ENCODE measurements around the gene BRME1. TPM values are rescaled to one million over a fixed set of nuclear protein-coding genes. Genes with fewer than 3 reads are reported as not detected.
"Not testable (repeated sequence)": the region's sequence is repeated elsewhere in the genome, so short reads cannot be mapped to it uniquely, and the experiment has no call there.

BRME1 gene
- total and polyA plus RNA-seq, 3 donors from 2014 or later, result 17.8 to 48.9 (median 26.3) TPM

DNA sequence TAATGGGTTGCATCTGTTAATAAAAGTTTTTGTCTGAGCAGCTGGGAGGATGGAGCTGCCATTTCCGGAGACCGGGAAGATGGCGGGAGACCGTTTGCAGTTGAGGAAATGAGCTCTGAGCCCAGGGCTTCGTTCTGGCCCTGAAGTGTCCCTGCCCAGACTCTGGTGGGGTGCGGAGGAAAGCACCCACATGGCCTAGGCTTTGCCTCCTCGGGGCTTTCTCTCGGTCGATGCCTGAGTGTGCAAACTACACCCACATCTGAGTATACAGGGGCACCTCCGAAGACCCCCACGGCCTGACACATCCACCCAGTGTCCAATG is 44.6 kb downstream of the BRME1 start:
- H3K4me3 ChIP-seq, result peak overlapping the region in 1 of 2 donors; percentile 58
- WGBS, 2 donors, result 19 to 24% methylated on average over 5 to 11 of the region's 11 CpGs

DNA sequence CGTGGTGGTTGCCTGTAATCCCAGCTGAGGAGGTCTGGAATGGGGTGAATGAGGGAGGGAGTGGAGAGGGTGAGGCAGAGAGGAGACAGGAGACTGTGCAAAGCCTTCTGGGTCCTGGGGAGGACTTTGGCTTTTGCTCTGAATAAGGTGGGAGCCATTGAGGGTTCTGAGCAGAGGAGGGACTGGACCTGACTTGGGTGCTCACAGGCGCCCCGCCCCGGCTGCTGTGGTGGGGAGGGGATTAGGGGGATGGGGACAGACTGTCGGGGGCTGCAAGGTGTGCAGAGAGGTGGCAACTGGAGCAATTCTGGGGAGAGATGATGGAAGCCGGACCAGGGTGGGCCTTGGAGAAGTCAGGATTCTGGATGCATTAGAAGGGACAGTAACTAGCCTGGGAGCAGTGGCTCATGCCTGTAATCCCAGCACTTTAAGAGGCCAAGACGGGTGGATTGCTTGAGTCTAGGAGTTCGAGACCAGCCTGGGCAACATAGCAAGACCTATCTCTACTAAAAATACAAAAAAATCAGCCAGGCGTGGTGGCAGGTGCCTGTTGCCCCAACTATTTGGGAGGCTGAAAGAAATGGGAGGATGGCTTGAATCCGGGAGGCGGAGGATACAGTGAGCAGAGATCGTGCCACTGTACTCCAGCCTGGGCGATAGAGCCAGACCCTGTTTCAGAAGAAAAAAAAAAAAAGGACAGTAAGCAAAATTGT is 45.1 kb downstream of the BRME1 start:
- intact Hi-C loops (cut with DNase I; ENCODE audit: low total_unique reads), result loop anchor here (10.0 kb wide), 1 partner anchor 76 kb away; no protein-coding TSS in a partner anchor
- no peak for DNase-seq
- Histone ChIP-seq H3K4me1 (peaks cover 7% of the 10 kb centered on the region), H3K4me3 (peak overlapping the region in 1 of 2 donors; percentile 58), H3K27me3 (no peaks in the 10 kb centered on the region), H3K36me3 (ENCODE audit: low read depth, missing control alignments) (no peaks in the 10 kb centered on the region), H3K9me3 (no peaks in the 10 kb centered on the region), H3K27ac (peak overlapping the region in 1 of 2 donors; percentile 94)
- WGBS, 2 donors, result 73 to 78% methylated on average over 13 of the region's 13 CpGs
- TF ChIP-seq, protein P1, sequence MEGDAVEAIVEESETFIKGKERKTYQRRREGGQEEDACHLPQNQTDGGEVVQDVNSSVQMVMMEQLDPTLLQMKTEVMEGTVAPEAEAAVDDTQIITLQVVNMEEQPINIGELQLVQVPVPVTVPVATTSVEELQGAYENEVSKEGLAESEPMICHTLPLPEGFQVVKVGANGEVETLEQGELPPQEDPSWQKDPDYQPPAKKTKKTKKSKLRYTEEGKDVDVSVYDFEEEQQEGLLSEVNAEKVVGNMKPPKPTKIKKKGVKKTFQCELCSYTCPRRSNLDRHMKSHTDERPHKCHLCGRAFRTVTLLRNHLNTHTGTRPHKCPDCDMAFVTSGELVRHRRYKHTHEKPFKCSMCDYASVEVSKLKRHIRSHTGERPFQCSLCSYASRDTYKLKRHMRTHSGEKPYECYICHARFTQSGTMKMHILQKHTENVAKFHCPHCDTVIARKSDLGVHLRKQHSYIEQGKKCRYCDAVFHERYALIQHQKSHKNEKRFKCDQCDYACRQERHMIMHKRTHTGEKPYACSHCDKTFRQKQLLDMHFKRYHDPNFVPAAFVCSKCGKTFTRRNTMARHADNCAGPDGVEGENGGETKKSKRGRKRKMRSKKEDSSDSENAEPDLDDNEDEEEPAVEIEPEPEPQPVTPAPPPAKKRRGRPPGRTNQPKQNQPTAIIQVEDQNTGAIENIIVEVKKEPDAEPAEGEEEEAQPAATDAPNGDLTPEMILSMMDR (IDR thresholded peaks at IDR 0.05), result no peak
- TF ChIP-seq POLR2A (IDR thresholded peaks at IDR 0.05), result no peak

More for the DNA sequence above, 44.6 kb downstream of the BRME1 start:
- intact Hi-C loops (cut with DNase I; ENCODE audit: low total_unique reads), result loop anchor here (10.0 kb wide), 1 partner anchor 77 kb away; no protein-coding TSS in a partner anchor
- TF ChIP-seq, protein P1 (IDR thresholded peaks at IDR 0.05), result no peak
- no peak for TF ChIP-seq POLR2A (IDR thresholded peaks at IDR 0.05)
- Histone ChIP-seq H3K27ac (peak overlapping the region; percentile 74 to 94), H3K9me3 (no peaks in the 10 kb centered on the region), H3K36me3 (ENCODE audit: low read depth, missing control alignments) (no peaks in the 10 kb centered on the region), H3K4me1 (peaks cover 10% of the 10 kb centered on the region), H3K27me3 (no peaks in the 10 kb centered on the region)
- DNase-seq, result no peak

DNA sequence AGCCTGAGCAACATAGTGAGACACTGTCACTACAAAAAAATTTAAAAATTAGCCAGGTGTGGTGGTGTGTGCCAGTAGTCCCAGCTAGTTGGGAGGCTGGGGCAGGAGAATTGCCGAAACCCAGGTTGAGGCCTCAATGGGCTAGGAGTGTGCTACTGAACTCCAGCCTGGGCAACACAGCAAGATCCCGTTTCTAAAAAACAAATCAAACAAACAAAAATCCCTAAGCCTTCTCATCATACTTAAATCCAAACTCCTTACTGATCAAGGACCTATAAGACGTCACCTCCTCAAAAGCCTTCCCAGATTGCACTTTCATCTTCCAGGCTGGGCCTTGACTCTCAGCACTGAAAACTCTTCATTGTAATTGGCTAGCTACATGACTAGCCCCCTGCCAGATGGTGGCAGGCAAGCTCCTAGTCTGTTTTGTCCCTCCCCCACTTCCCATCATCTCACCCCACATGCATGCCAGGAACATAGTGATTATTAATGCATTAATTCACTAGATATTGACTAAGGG is 46.5 kb downstream of the BRME1 start:
- WGBS, 2 donors, result 94 to 98% methylated on average over 3 of the region's 3 CpGs
- TF ChIP-seq, protein P1 (IDR thresholded peaks at IDR 0.05), result no peak
- no peak for TF ChIP-seq POLR2A (IDR thresholded peaks at IDR 0.05)
- intact Hi-C loops (cut with DNase I; ENCODE audit: low total_unique reads), result no loop called here
- Histone ChIP-seq H3K4me1 (peaks cover 7% of the 10 kb centered on the region), H3K36me3 (ENCODE audit: low read depth, missing control alignments) (no peaks in the 10 kb centered on the region), H3K9me3 (no peaks in the 10 kb centered on the region), H3K27ac (no peak overlapping the region), H3K27me3 (no peaks in the 10 kb centered on the region), H3K4me3 (no peak overlapping the region)
- DNase-seq, result no peak

DNA sequence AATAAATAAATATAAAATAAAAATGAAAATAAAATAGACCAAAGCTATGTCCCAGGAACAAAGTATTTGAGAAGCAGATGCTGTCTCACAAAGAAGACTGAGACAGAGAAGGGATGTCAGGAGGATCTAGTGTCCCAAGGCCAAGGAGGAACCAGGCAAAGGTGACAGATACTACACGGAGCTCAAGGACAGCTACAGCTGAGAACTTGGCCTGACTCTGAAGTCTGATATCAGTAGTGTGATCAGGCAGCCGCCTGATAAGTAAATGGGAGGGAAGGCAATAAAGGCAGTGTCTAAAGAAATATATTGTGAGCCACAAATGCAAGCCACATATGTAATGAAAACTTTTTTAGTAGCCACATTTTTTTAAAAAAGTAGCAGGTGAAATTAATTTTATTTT is 49.4 kb downstream of the BRME1 start:
- Histone ChIP-seq H3K27me3 (no peaks in the 10 kb centered on the region), H3K4me1 (peaks cover 3% of the 10 kb centered on the region), H3K27ac (no peak overlapping the region), H3K4me3 (no peak overlapping the region), H3K36me3 (ENCODE audit: low read depth, missing control alignments) (no peaks in the 10 kb centered on the region), H3K9me3 (no peaks in the 10 kb centered on the region)
- intact Hi-C loops (cut with DNase I; ENCODE audit: low total_unique reads), result no loop called here
- WGBS, 2 donors, result 43 to 52% methylated on average over 2 of the region's 2 CpGs
- DNase-seq, result no peak
- TF ChIP-seq, protein P1 (IDR thresholded peaks at IDR 0.05), result no peak
- TF ChIP-seq POLR2A (IDR thresholded peaks at IDR 0.05), result no peak

DNA sequence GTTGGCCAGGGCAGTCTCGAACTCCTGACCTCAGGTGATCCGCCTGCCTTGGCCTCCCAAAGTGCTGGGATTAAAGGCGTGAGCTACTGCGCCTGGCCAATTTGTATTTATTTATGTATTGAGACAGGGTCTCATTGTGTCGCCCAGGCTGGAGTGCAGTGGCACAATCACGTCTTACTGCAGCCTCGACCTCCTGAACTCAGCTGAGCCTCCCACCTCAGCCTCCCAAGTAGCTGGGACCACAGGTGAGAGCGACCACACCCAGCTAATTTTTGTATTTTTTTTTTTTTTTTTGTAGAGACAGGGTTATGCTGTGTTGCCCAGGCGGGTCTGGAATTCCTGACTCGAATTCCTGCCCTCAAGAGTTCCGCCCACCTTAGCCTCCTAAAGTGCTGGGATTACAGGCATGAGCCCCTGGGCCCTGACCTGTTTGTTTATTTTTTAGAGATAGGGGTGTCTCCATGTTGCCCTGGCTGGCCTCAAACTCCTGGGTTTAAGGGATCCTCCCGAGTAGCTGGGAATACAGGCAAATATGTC is 53.7 kb downstream of the BRME1 start:
- intact Hi-C loops (cut with DNase I; ENCODE audit: low total_unique reads); H3K4me3 ChIP-seq; H3K27ac ChIP-seq; H3K27me3 ChIP-seq; H3K36me3 ChIP-seq (ENCODE audit: low read depth, missing control alignments); DNase-seq; H3K9me3 ChIP-seq: not testable (repeated sequence)
- 85 to 86% methylated on average over 12 of the region's 12 CpGs for WGBS, 2 donors
- peaks cover 21% of the 10 kb centered on the region for H3K4me1 ChIP-seq

DNA sequence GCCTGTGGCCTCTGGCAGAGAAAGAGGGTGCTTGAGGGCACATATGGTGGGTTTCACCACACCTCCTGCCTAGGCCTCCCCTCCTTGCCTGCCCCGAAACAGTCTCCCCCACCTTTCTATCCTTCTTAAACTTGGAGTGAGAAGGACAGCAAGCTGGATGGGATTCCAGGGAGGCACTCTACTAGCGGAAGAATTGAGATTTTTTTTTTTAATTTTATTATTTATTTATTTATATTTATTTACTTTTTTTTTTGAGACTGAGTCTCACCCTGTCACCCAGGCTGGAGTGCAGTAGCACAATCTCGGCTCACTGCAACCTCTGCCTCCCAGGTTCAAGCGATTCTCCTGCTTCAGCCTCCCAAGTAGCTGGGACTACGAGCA is 54.2 kb downstream of the BRME1 start:
- intact Hi-C loops (cut with DNase I; ENCODE audit: low total_unique reads); H3K9me3 ChIP-seq; H3K36me3 ChIP-seq (ENCODE audit: low read depth, missing control alignments); DNase-seq; H3K27me3 ChIP-seq; H3K4me3 ChIP-seq: not testable (repeated sequence)
- 82 to 88% methylated on average over 5 of the region's 5 CpGs for WGBS, 2 donors
- Histone ChIP-seq H3K4me1 (peaks cover 26% of the 10 kb centered on the region), H3K27ac (peak overlapping the region; percentile 73 to 87)

Measured in testis (tissue), 3 donors.